KMS-11 (cell line): Measurements from ENCODE around the gene PHF23.

ENCODE experiments used
- H2AFZ ChIP-seq: fragments of 200-600 bp; sonication (generic); 2 replicates; pipeline ENCODE4 v1.6.1; 2016; ENCODE audit warnings: antibody characterized with exemption, mixed run types, low read depth
- H3K27ac ChIP-seq: fragments of 200-600 bp; sonication (generic); 2 replicates; pipeline ENCODE4 v1.6.1; 2016; ENCODE audit warnings: mild to moderate bottlenecking, mixed run types
- H3K27me3 ChIP-seq: fragments of 200-600 bp; sonication (generic); 2 replicates; pipeline ENCODE4 v1.6.1; 2017; ENCODE audit warnings: mild to moderate bottlenecking, low read depth, mixed run types, moderate library complexity; ENCODE audit not compliant: insufficient read depth
- H3K36me3 ChIP-seq: fragments of 200-600 bp; sonication (generic); 2 replicates; pipeline ENCODE4 v1.6.1; 2017; ENCODE audit warnings: mild to moderate bottlenecking, mixed run types; ENCODE audit not compliant: insufficient read depth
- H3K4me1 ChIP-seq: fragments of 200-600 bp; sonication (generic); 2 replicates; pipeline ENCODE4 v1.6.1; 2016; ENCODE audit warnings: mild to moderate bottlenecking, low read depth, mixed run types; ENCODE audit not compliant: poor library complexity, severe bottlenecking
- H3K4me2 ChIP-seq: fragments of 200-600 bp; sonication (generic); 2 replicates; pipeline ENCODE4 v1.7.0; 2016; ENCODE audit warnings: mild to moderate bottlenecking, mixed run types
- H3K4me3 ChIP-seq: fragments of 200-600 bp; sonication (generic); IDR thresholded peaks from 2 replicates; pipeline ENCODE4 v1.6.1; 2017; ENCODE audit warnings: low read depth, low read length, mixed read lengths; ENCODE audit not compliant: insufficient read depth
- H3K79me2 ChIP-seq: fragments of 200-600 bp; sonication (generic); 2 replicates; pipeline ENCODE4 v1.6.1; 2016; ENCODE audit warnings: low read depth, mixed run types; ENCODE audit not compliant: insufficient read depth
- H3K9ac ChIP-seq: fragments of 200-600 bp; sonication (generic); 2 replicates; pipeline ENCODE4 v1.6.1; 2016; ENCODE audit warnings: mild to moderate bottlenecking, mixed run types
- H4K20me1 ChIP-seq: fragments of 200-600 bp; sonication (generic); 2 replicates; pipeline ENCODE4 v1.6.1; 2016; ENCODE audit warnings: mild to moderate bottlenecking, mixed run types; ENCODE audit not compliant: insufficient read depth
- CTCF ChIP-seq: fragments of 200-600 bp; sonication (generic); conservative IDR thresholded peaks from 2 replicates; pipeline ENCODE4 v1.6.1; 2017; ENCODE audit warnings: low read depth, mild to moderate bottlenecking, antibody characterized with exemption, low read length, moderate library complexity, mixed read lengths

Gene PHF23

GRCh38 chr17:7214300-7215135 lies 24.7 kb downstream of the PHF23 start:
- Histone ChIP-seq H3K27me3 (no peaks in the 10 kb centered on the region), H3K36me3 (no peaks in the 10 kb centered on the region), H3K27ac (no peak overlapping the region), H2AFZ (0 out of 2 replicates have a peak overlapping the region, but pooled peaks have one; percentile 26), H4K20me1 (no peaks in the 10 kb centered on the region), H3K9ac (no peak overlapping the region), H3K79me2 (no peaks in the 10 kb centered on the region), H3K4me1 (no peaks in the 10 kb centered on the region), H3K4me2 (0 out of 2 replicates have a peak overlapping the region, but pooled peaks have one; percentile 13), H3K4me3 (no peak overlapping the region)
- TF ChIP-seq CTCF = no peak

DNA sequence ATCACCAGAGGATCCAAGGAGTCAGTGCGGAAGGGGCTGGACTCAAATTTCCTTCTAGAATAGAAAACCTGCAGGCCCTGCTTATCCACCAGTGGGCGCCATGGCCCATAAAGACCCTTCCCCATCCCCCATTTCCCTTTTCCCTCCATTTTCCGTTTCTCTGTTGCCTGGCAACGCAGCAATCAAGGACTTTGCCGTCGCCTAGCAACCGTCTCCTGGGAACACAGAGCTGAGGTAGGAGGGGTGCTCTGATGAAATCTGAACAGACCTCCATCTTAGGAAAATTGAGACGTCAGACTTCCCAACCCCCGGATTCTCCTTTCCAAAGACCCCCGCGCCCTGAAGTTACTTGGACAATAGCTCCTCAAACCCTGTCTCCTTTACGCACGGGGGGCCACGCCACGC lies 25.4 kb downstream of the PHF23 start:
- Histone ChIP-seq H3K4me3 (no peak overlapping the region), H3K27ac (no peak overlapping the region), H3K36me3 (no peaks in the 10 kb centered on the region), H2AFZ (no peak overlapping the region), H3K4me2 (no peak overlapping the region), H3K79me2 (no peaks in the 10 kb centered on the region), H3K4me1 (no peaks in the 10 kb centered on the region), H3K27me3 (no peaks in the 10 kb centered on the region), H4K20me1 (no peaks in the 10 kb centered on the region), H3K9ac (no peak overlapping the region)
- TF ChIP-seq CTCF = no peak; the same call in 1 of the 2 replicates

GRCh38 chr17:7211491-7212273 lies 27.6 kb downstream of the PHF23 start:
- Histone ChIP-seq H3K4me2 (no peak overlapping the region), H3K27me3 (no peaks in the 10 kb centered on the region), H3K4me3 (no peak overlapping the region), H3K9ac (no peak overlapping the region), H3K27ac (no peak overlapping the region), H2AFZ (no peak overlapping the region), H3K79me2 (no peaks in the 10 kb centered on the region), H4K20me1 (no peaks in the 10 kb centered on the region), H3K4me1 (no peaks in the 10 kb centered on the region), H3K36me3 (no peaks in the 10 kb centered on the region)
- no peak for TF ChIP-seq CTCF

GRCh38 chr17:7208754-7209460 lies 30.4 kb downstream of the PHF23 start:
- Histone ChIP-seq H3K79me2 (no peaks in the 10 kb centered on the region), H3K27ac (no peak overlapping the region), H3K4me2 (no peak overlapping the region), H3K36me3 (no peaks in the 10 kb centered on the region), H3K9ac (no peak overlapping the region), H2AFZ (no peak overlapping the region), H3K4me1 (no peaks in the 10 kb centered on the region), H3K4me3 (no peak overlapping the region), H4K20me1 (no peaks in the 10 kb centered on the region), H3K27me3 (no peaks in the 10 kb centered on the region)
- TF ChIP-seq CTCF = no peak
